Activated naive CD4-positive, alpha-beta T cell treated with anti-CD3 and anti-CD28 coated beads, Interleukin-2, amount 50 U/mL, for 16 hours (primary cell): Measurements from ENCODE around the gene KCNIP4.
"Not testable (repeated sequence)": the region's sequence is repeated elsewhere in the genome, so short reads cannot be mapped to it uniquely, and the experiment has no call there.

Experiments used
- DNase-seq: peaks from one replicate; pipeline ENCODE4 v3.0.0-alpha.2; 2020

The KCNIP4 gene

DNA sequence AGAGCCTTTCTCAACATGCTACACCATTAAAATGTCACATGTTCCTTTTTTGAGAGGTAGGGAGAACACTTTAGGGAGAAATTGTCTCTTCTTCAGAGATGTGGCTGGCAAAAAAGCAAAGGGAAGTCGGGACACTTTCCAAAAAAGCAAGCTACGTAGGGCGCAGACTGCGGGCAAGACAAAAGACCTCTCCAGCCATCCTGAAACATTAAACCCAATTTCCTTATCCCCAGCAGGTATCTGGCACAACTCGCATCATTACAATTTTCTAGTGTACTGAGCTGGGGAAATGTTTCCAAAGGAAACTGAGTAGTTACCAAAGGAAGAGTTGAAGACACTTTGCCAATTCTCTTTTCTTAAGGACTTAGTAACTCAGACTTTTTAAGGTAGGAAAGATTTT, 1132.3 kb downstream of the KCNIP4 start:
- no peak for DNase-seq

- DNase-seq, result no peak
Measured at GRCh38 chr4:20813700-20814099, 1134.9 kb downstream of the KCNIP4 start.

GRCh38 chr4:20809812-20810211, 1138.8 kb downstream of the KCNIP4 start:
- DNase-seq, result no peak

GRCh38 chr4:20805716-20806115, 1142.9 kb downstream of the KCNIP4 start:
- no peak for DNase-seq

DNA sequence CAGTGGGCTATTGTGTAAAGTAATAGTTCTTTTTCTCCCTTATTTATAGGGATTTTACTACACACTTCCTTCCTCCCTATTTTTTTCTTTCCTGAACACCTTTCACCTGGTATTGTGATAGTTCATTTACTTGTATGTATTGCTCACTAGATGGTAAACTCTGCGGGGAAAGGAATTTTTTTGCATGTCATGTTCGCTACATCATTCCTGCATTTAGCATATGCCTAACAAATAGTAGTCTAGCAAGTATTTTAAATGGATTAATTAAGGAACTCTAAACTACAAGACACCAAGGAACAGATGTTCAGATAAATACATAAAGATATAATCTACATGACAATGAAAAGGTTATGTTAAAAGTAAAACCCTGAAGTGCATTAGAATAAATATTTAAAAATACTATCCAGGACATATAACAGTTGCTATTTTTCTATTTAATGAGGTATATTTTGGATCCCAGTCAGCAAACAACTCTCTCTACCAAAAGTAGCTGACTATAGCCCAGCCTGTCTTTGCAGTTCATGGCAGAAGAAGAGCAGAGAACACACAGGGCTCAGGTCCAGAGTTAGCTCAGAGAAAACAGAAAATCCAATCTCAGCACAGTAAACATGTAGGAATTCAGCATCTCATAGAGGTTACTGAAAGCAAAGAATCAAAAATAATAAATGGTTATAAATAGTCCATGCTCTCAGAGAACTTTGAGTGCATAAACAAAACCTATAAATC, 1160.5 kb downstream of the KCNIP4 start:
- no peak for DNase-seq

DNA sequence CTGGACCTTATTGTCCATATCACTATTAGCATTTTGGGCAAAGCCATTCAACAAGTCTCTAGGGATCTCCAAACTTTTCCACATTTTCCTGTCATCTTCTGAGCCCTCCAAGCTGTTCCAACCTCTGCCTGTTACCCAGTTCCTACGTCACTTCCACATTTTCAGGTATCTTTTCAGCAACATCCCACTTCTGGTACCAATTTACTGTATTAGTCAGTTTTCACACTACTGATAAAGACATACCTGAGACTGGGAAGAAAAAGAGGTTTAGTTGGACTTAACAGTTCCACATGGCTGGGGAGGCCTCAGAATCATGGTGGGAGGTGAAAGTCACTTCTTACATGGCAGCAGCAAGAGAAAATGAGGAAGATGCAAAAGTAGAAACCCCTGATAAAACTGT, 1165.4 kb downstream of the KCNIP4 start:
- DNase-seq, result not testable (repeated sequence)

DNA sequence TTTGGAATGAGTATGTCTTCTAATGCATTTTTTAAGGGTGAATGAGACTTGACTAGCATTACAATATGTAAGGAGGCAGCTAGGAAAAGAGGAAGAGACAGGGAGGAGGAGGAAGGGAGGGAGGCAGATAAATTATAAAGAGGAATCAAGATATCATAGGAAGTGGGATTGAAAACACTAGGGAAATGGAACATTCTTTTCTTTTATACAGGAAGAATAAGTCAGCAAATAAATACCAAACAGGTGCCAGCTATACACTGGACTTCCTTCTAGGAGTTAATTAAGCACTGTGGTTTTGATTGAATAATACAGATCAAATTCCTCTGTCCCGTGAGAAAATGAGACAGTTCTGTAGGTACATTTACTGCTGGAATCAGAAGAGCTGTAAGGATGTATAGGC, 1169.7 kb downstream of the KCNIP4 start:
- no peak for DNase-seq

- DNase-seq, result no peak
Measured at GRCh38 chr4:20773144-20773997, 1175.2 kb downstream of the KCNIP4 start.

GRCh38 chr4:20764366-20764992, 1184.1 kb downstream of the KCNIP4 start:
- DNase-seq, result no peak

- no peak for DNase-seq
Measured at GRCh38 chr4:20761826-20762225, 1186.7 kb downstream of the KCNIP4 start.

DNA sequence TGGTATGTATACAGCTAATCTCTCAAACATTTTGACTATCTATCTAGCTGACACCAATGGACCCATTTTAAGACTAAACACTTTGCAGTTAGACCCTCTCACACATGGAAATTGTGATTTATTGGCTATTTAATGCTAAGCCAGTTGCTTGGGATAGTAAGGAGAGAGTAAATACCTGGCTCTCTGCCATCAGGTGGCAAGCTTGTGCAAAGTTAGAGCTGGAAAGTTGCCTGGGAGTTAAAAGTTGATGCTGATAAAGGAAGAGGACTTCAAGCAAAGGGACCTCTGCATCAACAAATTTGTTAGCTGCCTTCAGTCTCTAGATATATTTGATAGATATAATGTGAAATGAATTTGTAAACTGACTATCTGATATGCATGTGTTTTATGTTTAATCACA, 1187.2 kb downstream of the KCNIP4 start:
- DNase-seq, result no peak

DNA sequence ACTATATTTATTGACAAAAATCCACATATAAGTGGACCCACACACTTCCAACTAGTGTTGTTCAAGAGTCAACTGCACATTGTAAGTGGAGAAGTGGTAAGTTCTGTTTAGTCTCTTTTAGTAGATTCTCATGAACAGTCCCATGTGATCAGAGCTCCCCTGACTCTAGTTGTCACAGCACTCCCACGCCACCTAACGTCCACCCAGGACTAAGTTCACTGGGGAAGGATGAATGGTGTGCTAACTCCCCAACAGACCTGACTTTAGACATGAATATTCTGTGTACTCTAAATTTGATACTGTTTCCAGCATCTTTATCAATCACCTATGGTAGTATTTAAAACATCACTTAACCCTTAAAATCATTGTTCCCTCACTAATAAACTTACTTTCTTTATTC, 1188.5 kb downstream of the KCNIP4 start:
- DNase-seq, result no peak

DNA sequence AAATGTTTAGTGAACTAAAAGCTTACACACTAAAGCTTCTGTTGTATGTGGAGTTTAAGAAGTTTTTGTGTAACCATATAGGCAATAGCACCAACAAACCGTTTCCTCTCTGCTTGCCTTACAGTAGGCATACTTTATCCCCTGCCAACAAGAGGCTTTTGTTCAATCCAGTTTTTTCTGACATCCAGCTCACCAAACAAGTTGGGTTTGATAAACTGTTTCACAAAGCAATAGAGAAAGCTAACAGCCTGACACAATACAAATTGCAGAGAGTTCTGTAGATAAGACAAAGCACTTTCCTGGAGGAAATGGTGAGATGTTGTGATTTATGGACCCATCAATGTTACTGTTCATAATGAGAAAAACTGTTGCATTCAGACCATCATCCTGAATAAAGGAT, 1194.5 kb downstream of the KCNIP4 start:
- no peak for DNase-seq

DNA sequence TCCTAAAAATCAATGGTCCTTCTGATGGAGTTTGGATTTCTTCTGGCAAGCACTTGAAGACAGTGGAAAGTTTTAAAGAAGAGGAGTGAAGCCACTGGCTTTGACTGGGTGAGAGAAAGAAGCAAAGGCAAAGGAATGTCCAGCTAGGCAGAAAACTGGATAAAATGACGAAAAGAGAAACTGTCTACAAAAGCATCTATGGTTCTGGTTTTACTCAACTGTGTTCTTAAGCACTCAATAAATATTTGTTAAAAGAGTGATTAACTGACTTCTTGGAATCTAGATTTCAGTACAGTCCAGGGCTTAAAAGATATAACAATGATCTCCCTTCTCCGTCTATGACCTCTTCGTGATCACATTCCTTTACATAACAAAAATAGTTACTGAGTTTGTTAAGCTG, 1195.9 kb downstream of the KCNIP4 start:
- DNase-seq, result no peak

DNA sequence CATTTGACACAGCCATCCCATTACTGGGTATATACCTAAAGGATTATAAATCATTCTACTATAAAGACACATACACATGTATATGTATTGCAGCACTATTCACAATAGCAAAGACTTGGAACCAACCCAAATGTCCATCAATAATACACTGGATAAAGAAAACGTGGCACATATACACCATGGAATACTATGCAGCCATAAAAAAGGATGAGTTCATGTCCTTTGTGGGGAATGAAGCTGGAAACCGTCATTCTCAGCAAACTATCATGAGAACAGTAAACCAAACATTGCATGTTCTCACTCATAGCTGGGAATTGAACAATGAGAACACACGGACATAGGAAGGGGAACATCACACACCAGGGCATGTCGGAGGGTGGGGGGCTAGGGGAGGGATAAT, 1202.6 kb downstream of the KCNIP4 start:
- not testable (repeated sequence) for DNase-seq

DNA sequence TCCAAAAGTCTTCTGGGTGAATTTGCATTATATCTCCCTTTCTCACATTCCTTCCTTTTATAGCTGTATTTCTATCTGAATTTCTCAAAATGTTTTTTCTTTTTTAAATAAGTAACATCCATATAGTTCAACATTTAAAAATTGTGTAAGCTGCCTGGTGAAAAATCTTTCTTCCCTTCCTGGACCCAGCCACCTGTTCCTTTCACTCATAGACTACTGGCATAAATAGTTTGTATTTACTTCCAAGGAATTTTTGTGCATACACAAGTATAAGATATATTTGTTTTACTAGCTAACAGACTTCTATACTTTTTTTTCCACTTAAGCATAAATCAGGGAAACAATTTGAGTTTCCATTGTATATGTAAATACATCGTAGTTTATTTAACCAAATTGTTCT, 1212.6 kb downstream of the KCNIP4 start:
- DNase-seq, result no peak

DNA sequence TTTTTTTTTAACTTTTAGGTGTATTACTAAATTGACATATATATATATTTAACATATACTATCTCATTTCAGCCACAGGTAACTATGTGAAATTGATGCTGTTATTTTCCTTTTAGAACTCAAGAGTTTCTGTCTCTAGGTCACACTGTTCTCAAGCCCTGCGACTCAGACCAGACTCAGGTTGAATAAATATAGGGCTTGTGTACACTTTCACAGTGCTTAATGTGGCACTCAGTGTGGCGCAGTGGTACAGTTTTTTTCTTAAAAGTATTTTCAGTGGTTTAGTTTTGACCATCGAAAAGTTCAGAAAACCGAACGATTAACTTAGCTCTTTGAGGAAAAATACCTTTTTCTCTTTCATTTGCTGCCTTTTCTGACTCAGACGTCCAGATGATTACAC, 1223.7 kb downstream of the KCNIP4 start:
- DNase-seq, result no peak

- no peak for DNase-seq
Measured at GRCh38 chr4:20723463-20723862, 1225.1 kb downstream of the KCNIP4 start.

DNA sequence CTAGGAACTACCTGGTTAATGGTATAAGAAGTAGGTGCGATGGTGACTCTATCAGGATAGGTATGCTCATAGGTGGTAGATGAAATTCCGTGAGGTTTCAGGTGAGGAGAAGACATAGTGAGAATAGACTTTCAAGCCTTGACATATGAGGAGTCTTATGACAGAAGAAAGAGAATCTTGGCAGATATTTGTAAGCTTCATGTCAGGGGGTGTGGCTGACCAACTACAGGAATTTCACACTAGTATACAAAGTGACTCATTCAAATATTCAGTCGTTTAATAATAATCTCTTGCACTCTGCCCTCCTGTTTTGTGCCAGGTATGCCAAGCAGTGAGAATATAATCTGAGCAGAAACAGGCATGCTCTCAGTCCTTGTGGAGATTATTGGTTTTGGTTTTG, 1225.6 kb downstream of the KCNIP4 start:
- DNase-seq, result no peak

DNA sequence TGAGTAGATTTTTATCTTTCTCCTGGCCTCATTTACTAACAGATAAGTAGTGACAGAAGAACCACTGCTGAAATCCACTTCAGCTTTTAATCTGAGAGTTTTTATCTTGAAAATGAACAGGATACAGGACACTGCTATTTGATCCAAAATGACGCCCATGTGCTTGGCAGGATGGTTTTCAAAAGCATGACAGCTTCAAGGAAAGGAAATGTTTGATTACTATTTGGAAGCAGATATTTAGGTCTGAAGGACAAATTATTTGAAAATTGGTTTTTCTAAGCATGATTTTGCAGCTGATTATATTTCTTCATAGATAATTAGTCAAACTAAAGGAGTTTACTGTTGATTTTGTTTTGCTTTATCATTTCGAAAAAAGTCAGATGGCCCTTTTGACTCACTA, 1237.2 kb downstream of the KCNIP4 start:
- DNase-seq, result no peak

DNA sequence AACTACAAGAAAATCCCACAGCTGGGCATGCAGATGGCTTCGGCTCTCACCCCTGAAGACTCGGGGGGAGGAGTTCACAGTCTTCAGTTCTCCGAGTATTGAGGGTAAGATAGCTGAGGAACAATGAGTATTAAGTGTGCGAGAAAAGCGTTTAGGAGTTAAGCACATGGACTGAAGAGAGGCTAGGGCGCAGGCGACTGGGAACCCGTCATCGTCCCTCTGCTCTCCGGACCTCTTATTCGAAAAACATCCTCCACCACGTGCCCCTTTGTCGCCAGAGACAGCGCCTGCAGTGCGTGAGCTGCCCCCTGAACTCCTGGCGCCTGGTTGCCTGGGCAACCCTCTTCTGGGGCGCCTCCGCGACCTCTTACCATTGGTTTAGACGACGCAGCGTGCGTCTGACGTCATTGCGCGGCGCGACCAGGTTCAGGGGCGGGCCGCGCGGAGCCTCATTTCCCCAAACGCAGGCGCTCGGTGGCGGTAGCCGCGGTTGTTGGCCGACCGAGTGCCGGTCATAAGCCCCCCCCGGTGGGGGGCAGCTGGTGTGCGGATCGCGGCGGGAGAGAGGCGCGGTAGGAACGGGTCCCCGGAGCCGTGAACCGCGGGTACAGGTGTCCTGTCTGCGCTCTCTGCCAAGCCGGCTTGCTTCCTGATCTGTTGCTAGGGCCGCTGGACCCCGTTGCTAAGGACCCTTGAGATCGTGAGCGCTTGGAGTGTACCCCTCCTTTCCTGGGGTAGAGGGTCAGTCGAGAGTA, 1248.4 kb downstream of the KCNIP4 start, which contains the start of gene PACRGL:
Gene PACRGL (plus strand): TSS at position 452 of the 755 bp plus-strand sequence. CDS start 4,024 bp downstream, outside the sequence.
- peak; percentile 94 for DNase-seq

DNA sequence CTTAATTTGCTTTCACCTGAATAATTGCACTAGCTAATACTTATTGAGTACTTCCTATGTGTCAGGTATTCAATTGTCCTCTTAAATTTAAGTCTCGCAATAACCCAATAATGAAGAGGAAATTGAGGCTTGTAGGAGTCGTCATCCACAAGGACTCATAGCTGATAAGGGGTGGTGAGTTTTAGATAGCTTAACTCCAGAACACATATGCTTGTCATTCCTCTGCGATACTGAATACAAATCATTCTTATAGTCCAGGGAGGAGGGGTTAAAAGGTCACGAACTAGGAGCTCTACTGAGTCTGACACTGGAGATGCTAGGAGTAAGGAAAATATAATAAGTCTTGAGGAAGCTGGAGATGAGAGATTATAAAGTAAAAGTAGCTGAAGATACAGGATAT, 1249.8 kb downstream of the KCNIP4 start:
- DNase-seq, result no peak

- no peak for DNase-seq
Measured at GRCh38 chr4:20698382-20698781, 1250.2 kb downstream of the KCNIP4 start.
